NCI-H69 (cell line): ENCODE results near the gene PTPN11.
"Not testable (repeated sequence)": the region's sequence is repeated elsewhere in the genome, so short reads cannot be mapped to it uniquely, and the experiment has no call there.

Experiments used
- DNase-seq: peaks from one replicate; lab custom pipeline; 2025; lab: John Stamatoyannopoulos, UW

The PTPN11 gene

GRCh38 chr12:112418608-112419296 is at the start of gene PTPN11:
Gene PTPN11 (plus strand): TSS chr12:112418947. CDS start chr12:112419112, 165 bp downstream.
- peak; percentile 93 for DNase-seq

- DNase-seq, result no peak
Measured at GRCh38 chr12:112370199-112370598, 48.5 kb upstream of the PTPN11 start.

DNA sequence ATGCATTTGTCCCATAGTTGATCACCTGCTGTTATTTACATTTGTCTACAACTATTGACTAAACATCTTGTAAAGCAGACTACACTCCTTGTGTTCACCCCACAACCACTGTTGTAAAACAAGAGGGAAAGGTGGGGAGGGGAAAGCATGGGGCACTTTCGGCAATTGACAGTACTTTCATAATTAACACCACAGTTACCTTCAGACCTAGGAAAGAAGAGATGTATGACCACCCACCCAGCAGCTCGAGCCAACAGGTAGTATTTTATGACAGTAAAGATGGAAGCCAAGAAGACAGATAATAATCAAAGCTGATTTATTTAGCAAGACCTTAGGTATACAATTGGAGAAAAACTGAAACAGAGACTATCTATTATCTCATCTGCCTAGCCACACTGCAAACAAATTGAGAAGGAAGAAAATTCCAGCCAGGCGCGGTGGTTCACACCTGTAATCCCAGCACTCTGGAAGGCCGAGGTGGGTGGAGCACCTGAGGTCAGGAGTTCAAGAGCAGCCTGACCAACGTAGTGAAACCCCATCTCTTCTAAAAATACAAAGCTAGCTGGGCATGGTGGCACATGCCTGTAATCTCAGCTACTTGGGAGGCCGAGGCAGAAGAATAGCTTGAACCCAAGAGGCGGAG is 47.8 kb upstream of the PTPN11 start:
- peak; percentile 58 for DNase-seq

- no peak for DNase-seq
Measured at GRCh38 chr12:112374166-112374740, 44.5 kb upstream of the PTPN11 start.

DNA sequence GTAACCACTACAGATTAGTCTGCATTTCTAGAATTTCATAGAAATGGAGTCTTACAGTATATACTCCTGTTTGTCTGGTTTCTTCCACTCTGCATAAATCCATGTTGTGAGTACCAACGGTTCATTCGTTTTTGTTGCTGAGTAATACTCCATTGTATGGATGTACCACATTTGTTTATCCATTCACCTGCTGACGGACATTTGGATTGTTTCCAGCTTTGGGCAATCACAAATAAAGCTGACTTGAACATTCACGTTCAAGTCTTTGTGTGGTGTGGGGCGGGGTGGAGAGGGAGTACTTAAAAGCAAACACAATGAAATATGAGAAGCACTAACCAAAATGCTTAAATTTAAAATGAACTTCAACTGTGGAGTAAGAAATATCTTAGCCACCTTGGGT is 43.6 kb upstream of the PTPN11 start:
- DNase-seq, result peak; percentile 62

DNA sequence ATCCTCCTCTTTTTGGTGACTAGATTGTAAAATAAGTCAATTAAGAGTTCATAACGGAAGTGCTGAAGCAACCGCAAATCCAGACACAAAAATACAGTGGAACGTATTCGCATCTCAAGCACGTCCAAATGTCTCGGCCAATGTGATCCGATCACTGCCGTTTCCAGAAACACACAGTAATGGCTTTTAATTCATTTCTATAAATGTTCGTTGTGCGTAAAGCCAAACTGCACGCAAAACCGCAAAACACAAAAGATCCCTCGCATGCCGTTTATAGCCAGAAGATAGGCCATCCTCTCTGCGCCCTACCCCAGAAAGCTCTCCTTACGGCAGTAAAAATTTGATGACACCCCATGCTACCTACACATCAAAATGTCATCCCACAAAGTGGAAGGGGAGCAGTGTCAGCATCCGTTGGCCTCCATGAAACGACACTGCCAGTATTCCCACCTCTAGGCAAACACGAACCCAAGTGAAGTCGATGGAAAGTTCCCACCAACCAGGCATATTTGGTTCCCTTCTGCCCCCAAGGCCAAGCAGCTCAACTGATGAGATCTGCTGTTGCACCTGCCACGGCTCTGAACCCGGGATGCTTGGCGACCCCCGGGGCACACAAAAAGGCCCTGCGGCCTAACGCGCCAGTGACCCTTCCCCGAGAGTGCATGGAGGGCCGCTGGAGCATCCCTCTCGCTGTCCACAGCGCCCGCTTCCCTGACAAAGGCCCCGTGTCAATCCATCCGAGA is 37.9 kb upstream of the PTPN11 start:
- DNase-seq, result no peak

DNA sequence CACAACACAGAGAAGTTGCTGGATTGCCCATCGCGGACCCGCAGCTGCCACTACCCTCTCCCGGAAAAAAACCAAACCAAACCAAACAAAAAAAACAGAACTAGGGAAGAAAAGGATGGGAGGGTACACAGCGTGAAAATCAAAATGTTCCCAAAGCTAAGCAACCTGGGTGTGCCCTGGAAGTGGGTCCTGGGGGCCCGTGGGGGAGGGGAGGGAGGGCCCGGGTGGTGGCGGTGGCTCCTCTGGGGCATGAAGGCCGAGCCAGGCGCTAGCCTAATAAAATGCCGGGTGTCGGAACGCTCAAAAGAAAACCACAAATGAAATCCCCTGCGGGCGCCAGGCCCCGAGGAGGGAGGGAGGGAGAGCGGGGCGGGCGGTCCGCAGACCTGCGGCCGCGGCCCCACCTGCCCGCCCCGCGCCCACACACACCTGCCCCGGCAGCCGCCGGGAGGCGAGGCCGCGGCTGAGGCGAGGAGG is 37.3 kb upstream of the PTPN11 start:
- DNase-seq, result peak; percentile 81

DNA sequence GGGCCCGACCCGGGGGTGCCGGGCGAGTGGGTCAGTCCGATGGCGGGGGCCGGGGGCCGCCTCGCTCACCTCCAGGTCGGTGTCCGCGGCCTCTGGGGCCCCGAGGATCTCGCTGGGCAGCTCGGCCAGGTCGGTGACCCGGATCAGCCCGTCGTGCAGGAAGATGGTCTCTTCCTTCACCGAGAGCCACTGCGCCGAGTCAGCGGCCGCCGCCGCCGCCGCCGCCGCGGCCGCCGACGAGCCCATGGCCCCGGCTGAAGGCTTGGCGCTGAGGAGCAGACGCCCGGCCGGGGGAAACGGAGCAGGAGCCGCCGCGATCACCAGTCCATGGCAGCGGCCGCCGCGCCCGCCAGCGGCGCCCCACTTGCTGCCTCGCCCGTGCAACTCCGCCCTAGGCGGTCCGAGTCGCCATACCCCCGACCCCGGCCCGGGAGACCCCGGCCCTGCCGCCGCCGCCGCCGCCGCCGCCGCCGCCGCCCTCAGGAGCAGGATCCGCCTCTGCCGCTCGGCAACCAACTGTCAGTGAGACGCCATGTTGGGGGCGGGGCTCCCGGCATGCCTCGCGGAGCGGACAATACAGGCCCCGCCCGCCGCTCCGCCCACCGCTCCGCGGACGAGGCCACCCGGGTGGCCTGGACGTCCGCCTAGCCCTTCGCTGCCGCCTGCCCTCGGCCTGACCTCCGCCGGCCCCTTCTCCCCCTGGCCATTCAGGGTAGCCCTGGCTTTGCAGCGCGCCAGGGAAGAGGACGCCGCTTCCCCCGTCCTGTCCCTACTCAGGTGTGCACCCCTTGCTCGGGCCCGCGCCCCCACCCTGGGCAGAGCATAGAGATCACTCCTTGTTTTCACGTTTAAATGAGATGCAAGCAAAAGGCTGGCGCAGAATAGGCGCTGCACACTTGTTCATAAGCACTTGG is 36.6 kb upstream of the PTPN11 start, which contains the start of gene HECTD4:
Gene HECTD4, minus strand, starts transcription at position 549 of the 914 bp plus-strand sequence. Its CDS starts 303 bp downstream, at position 246.
- DNase-seq, result peak; percentile 97

GRCh38 chr12:112382866-112383265 is 35.9 kb upstream of the PTPN11 start:
- no peak for DNase-seq

DNA sequence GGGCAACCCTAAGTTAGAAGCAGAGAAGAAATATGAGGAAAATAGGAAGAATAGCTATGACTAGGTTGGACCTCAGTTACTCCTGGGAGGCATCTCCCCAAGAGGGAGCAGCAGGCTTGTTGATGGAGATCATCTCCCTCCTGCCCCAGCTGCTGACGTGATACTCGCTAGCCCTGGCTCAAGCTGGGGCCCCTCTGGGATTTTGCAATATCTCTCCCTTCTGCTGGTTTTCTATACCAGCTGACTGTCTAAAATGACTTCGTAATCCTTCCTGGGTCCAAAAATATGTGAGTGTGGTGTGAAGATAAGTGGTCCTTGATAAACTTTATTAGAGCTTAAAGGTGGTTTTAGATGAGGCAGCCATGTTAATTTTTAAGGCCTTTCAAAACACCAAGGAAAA is 32.0 kb upstream of the PTPN11 start:
- no peak for DNase-seq

- no peak for DNase-seq
Measured at GRCh38 chr12:112389228-112389627, 29.5 kb upstream of the PTPN11 start.

- not testable (repeated sequence) for DNase-seq
Measured at GRCh38 chr12:112389922-112390654, 28.7 kb upstream of the PTPN11 start.

- DNase-seq, result peak; percentile 43
Measured at GRCh38 chr12:112393328-112393727, 25.4 kb upstream of the PTPN11 start.

GRCh38 chr12:112401054-112401453 is 17.7 kb upstream of the PTPN11 start:
- no peak for DNase-seq

- no peak for DNase-seq
Measured at GRCh38 chr12:112401903-112402498, 16.7 kb upstream of the PTPN11 start.

DNA sequence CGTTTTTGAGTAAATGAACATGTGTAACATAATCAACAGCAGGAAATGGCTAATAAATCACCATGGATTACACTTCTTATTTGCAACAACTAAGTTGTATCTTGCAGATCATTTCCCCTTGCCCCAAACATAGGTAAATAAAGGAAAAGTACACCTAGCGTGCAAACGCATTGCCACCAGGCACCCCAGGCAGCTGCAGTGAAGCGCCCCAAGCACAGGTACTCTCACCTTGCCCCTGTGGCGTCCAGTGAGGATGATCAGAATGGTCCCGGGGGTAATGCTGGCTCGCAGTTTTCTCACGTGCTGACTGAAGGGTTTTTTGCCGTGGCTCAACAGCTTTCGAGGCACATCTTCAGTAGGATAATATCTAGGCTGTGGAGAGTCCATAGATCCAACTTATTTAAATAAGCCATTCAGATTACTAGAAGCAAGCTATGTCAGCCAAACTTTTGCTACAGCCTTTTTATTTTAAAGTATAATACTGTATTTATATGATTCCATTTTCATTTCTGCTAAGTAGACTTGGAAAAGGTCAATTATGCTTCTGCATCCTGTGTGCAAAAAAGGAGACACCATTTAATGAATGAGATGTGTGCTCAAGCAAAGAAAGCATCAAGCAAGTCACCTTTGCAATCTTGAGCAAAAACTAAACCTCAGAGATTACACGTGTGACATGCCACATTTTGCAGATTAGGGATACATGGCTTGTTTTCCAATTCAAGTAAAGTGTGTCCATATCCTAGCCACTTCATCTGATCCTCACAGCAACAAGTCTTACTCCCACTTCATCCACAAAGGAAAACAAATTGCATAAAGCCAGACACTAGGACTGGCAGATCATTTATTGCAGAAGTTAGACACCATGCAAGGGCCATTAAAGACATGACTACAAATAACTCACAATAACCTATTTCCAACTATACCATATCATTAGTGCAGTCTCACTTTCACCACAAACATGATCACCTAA is 11.9 kb upstream of the PTPN11 start:
- no peak for DNase-seq

DNA sequence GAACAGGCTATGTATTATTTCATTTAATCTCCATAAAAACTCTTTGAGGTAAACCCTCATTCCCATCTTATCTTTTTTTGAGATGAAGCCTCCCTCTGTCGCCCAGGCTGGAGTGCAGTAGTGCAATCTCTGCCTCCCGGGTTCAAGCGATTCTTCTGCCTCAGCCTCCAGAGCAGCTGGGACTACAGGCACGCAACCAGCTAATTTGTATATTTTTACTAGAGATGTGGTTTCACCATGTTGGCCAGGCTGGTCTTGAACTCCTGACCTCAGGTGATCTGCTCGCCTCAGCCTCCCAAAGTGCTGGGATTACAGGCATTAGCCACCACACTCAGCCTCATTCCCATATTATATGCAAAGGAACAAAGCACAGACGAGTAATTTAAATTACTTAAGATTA is 11.1 kb upstream of the PTPN11 start:
- DNase-seq, result not testable (repeated sequence)

DNA sequence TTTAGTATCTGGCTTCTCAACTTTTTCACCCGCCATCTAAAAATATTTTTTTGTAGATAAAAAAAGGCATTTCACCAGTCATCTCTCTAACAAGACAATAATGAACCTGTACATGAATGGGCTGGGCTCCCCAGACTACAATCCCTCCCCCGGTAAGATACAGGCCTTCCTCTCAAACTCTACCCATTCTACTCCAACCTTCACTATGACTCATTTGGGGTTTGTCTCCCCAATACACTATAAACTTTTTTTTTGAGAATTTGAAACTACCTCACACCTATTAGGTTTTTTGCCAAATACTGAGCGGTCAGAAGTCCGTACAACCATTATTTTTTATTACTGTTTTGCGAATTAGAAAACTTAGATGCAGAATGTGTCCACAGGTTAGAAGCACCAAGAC is 10.1 kb upstream of the PTPN11 start:
- DNase-seq, result no peak
